WERI-Rb-1 (cell line): ENCODE data around the gene GRB7.
A peak's percentile ranks its signal among the peaks of the same experiment; 100 is the strongest.

Experiments used
- DNase-seq: peaks from one replicate; pipeline ENCODE4 v3.0.0-alpha.2; 2020
- H3K27ac ChIP-seq: fragments of 250-450 bp; sonication (Bioruptor Pico); 2 replicates; pipeline ENCODE4 v1.5.1; 2020; ENCODE audit warnings: mild to moderate bottlenecking, moderate library complexity
- H3K27me3 ChIP-seq: fragments of 250-450 bp; sonication (Bioruptor Pico); 2 replicates; pipeline ENCODE4 v1.5.1; 2021; ENCODE audit warnings: mild to moderate bottlenecking, low read depth, moderate library complexity; ENCODE audit not compliant: insufficient read depth, severe bottlenecking
- H3K36me3 ChIP-seq: fragments of 250-450 bp; sonication (Bioruptor Pico); 2 replicates; pipeline ENCODE4 v1.5.1; 2020; ENCODE audit warnings: mild to moderate bottlenecking, moderate library complexity
- H3K4me3 ChIP-seq: 2 replicates; pipeline ENCODE4 v1.5.1; 2011; ENCODE audit warnings: low read depth, mild to moderate bottlenecking, control low read depth, low read length
- H3K9me3 ChIP-seq: fragments of 250-450 bp; sonication (Bioruptor Pico); 2 replicates; pipeline ENCODE4 v1.5.1; 2021; ENCODE audit warnings: mild to moderate bottlenecking, moderate library complexity; ENCODE audit not compliant: severe bottlenecking
- CTCF ChIP-seq: IDR thresholded peaks from 2 replicates; pipeline ENCODE4 v1.5.1; 2011; ENCODE audit warnings: low read depth, mild to moderate bottlenecking, control low read depth, inconsistent platforms, low read length

The GRB7 gene

DNA sequence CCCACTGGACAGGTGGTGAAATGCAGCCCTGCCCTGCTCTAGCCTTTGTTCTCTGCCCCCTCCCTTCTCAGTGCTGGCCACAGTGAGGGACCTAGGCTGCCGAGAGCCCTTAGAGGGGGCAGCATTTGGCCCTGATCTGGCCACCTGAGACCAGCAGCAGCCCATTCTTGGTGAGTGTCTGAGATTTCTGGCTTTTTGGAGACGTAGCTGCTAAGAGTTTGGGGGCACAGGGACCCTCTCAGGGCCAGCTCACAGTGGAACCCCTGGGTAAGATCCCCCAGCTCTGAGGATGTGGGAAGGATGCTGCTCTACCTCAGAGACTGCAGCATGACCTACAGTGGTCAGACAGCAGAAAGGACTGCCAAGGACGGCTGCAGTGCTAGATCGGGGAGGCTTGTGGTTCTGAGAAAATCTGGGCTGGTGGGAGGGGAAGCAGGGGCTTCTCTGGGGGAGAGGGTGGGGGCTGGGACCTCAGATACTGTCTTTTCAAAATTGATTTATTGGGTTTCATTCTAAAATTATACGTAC is 13.3 kb downstream of the GRB7 start:
- TF ChIP-seq CTCF: 0 out of 2 replicates have a peak, but pooled peaks have one; percentile 16
- Histone ChIP-seq H3K27me3 (no peaks in the 10 kb centered on the region), H3K9me3 (peaks cover 4% of the 10 kb centered on the region), H3K27ac (no peak overlapping the region), H3K36me3 (no peaks in the 10 kb centered on the region), H3K4me3 (no peak overlapping the region)
- DNase-seq: no peak

DNA sequence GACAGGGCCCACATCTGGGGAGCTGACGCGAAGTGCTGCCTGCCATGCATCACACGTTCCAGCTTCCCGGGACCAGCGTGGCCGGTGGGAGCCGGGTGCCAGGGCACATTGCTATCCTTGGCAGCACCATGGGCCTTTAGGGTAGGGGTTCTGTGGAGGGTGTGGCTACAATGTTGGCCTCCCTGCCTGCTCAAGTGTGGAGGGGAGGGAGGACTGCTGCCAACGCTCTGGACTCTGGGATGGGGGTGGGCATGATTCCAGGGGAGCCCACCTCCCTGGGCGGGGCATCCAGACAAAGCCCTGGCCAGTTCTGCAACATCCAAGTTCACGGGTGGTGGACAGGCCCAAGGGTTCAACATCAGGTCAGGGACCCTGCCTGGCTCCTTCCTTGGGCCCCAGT is 13.9 kb downstream of the GRB7 start:
- Histone ChIP-seq H3K9me3 (peaks cover 4% of the 10 kb centered on the region), H3K36me3 (no peaks in the 10 kb centered on the region), H3K27ac (no peak overlapping the region), H3K4me3 (no peak overlapping the region), H3K27me3 (no peaks in the 10 kb centered on the region)
- DNase-seq: no peak
- no peak for TF ChIP-seq CTCF

DNA sequence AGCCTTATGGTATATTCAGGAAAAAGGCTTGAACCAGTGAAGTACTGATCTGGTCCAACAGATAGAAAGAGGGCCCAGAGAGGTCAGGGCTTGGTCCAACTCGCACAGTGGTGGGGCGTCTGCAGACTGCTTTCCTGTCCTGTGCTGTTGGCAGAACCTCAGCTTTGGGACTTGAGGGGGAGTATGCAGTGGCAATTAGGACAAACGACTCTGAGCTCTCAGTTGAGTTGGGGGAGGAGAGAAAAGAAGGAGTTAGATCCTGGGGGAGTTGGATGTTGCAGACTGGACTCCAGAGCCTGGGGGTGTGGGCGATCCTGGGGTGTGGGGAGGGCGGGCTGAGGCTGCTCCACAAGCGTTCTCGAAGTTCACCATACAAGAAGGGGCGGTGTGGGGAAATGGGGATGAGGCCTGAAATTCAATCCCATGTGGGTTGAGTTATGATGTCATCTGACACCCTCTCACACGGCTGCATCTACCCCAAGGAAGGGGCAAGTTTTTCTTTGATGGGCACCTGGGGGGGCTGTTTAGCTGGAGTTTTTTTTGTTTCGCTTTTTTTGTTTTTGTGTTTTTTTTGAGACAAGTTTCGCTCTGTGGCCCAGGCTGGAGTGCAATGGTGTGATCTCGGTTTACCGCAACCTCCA is 14.6 kb downstream of the GRB7 start:
- DNase-seq: no peak
- H3K9me3 ChIP-seq: peaks cover 4% of the 10 kb centered on the region
- no peaks in the 10 kb centered on the region for H3K27me3 ChIP-seq
- no peaks in the 10 kb centered on the region for H3K36me3 ChIP-seq
- no peak overlapping the region for H3K4me3 ChIP-seq
- TF ChIP-seq CTCF: no peak
- H3K27ac ChIP-seq: no peak overlapping the region

DNA sequence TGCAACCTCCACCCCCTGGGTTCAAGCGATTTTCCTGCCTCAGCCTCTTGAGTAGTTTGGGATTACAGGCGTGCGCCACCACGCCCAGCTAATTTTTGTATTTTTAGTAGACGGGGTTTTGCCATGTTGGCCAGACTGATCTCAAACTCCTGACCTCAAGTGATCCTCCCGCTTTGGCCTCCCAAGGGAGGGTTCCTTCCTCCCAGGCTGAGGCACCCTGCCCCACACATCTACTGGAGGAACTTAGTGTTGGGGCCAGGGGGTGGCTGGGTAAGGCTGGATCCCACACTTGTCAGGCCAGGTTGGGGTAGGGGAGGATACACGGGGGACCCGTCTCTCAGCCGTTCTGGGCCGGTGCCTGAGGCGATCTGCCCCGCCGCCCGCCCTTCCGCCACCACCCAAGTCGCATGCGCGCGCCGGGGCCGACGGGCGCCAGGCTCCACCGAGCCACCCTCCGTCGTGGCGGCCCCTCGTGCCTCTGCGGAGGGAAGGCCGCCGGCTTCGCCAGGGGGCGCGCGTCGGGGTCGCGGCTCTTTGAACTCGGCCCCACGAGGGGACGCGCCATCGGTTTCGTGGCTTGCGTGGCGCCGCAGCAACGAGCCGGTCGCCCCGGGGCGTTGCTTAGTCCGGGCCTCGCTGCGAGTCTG is 15.9 kb downstream of the GRB7 start:
- Histone ChIP-seq H3K27ac (peak overlapping the region; percentile 81), H3K4me3 (peak overlapping the region; percentile 81), H3K9me3 (peaks cover 4% of the 10 kb centered on the region), H3K27me3 (no peaks in the 10 kb centered on the region), H3K36me3 (no peaks in the 10 kb centered on the region)
- TF ChIP-seq CTCF: 0 out of 2 replicates have a peak, but pooled peaks have one; percentile 29
- no peak for DNase-seq

DNA sequence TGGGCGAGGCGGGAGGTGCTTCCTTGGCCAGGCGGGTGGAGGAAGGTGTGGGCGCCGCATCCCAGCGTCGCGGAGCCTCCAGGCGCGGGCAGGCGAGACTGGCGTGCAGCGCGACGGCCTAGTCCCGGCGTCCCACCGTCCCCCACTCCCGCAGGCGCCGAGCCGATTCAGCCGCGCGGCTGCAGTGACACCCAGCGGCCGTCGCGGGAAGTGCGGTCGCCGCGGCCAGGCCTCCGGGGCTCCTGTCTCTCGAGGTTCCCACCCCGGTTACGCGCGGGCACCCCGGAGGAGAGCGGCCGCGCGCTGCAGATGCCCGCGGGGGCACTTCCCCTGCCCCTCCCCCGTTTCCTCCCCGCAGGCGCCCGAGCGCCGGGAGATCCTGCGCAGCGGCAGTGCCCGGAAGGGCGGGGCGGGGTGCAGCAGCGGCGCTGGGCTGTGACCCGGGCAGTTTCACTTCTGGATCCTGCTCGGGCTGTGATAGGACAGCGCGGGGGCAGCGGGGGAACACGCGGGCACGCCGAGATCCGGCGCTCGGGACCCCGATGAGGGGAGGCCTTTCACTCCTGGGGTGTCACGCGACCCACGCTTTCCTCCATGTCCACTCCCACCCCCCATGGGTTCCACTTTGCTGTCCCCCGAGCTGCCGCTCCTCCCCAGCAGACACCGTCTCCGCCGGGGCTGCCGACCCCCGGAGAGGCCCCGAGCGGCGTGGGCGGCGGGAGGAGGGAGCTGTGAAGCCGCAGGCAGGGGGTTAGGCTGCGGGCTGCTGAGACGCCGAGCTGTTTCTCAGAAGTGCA is 16.6 kb downstream of the GRB7 start:
- Histone ChIP-seq H3K36me3 (no peaks in the 10 kb centered on the region), H3K27me3 (no peaks in the 10 kb centered on the region), H3K9me3 (peaks cover 4% of the 10 kb centered on the region), H3K27ac (peak overlapping the region; percentile 81), H3K4me3 (peak overlapping the region; percentile 81)
- peak; percentile 94 for DNase-seq
- TF ChIP-seq CTCF: peak; percentile 97
